Measurements from ENCODE around the gene IL15. TPM values are rescaled to one million over a fixed set of nuclear protein-coding genes. Genes with fewer than 3 reads are reported as not detected.

IL15 gene
- total and polyA plus RNA-seq, 4 donors = 0.93 to 2.0 (median 1.5) TPM

DNA sequence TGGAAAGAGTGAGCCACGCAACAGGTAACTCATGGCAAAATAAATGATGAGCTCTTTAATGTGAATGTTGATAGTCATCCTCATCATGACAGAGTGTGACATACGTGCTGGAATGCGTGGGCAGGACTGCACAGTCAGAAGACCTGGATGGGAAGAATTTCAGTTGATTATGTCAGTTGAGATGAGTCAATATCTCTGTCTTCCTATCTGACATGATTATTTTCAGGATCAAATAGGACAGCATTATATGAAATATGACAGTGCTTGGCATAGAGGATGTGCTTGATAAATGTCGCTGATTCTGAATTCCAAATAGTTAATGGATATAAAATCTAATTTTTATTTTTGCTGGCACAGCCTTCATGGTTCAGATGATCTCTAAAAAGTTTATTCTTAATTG, 95.1 kb downstream of the IL15 start:
- no peaks in the 10 kb centered on the region for H3K9me3 ChIP-seq (ENCODE audit: control insufficient read depth in 4 of 4, low read length in 3 of 4)
- H3K4me3 ChIP-seq (ENCODE audit: low read depth in 1 of 3, low read length in 3 of 3) = no peak overlapping the region
- 94% methylated on average over 4 of the region's 4 CpGs for WGBS
- H3K27me3 ChIP-seq (ENCODE audit: control insufficient read depth in 4 of 4, insufficient read depth in 4 of 4, low read length in 3 of 4) = no peaks in the 10 kb centered on the region
- no peak overlapping the region for H3K27ac ChIP-seq (ENCODE audit: low read depth in 1 of 2, low read length in 2 of 2)
- no peaks in the 10 kb centered on the region for H3K4me1 ChIP-seq (ENCODE audit: control insufficient read depth in 4 of 4, insufficient read depth in 4 of 4, low read length in 3 of 4)
- H3K9ac ChIP-seq (ENCODE audit: low read depth in 1 of 2, low read length in 2 of 2) = no peak overlapping the region
- no peak for TF ChIP-seq TAF1 (conservative IDR thresholded peaks at IDR 0.05)
- TF ChIP-seq JUND (IDR thresholded peaks at IDR 0.05) = no peak
- TF ChIP-seq FOXA2 (IDR thresholded peaks at IDR 0.05) = no peak
- TF ChIP-seq YY1 (IDR thresholded peaks at IDR 0.05) = no peak
- TF ChIP-seq NR2F2 (IDR thresholded peaks at IDR 0.05) = no peak
- no peak for TF ChIP-seq ZBTB33 (IDR thresholded peaks at IDR 0.05)
- no peak for TF ChIP-seq GABPA (IDR thresholded peaks at IDR 0.05 in 1 of 2, conservative IDR thresholded peaks at IDR 0.05 in 1 of 2)
- TF ChIP-seq EGR1 (IDR thresholded peaks at IDR 0.05; ENCODE audit: low read depth in 2 of 2) = no peak
- TF ChIP-seq, protein P1, sequence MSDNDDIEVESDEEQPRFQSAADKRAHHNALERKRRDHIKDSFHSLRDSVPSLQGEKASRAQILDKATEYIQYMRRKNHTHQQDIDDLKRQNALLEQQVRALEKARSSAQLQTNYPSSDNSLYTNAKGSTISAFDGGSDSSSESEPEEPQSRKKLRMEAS (IDR thresholded peaks at IDR 0.05) = no peak
- TF ChIP-seq SP1 (IDR thresholded peaks at IDR 0.05) = no peak
- H3K36me3 ChIP-seq (ENCODE audit: control insufficient read depth in 4 of 4, insufficient read depth in 3 of 4, low read depth in 1 of 4, low read length in 3 of 4) = peaks cover 0 to 4% (median 4%) of the 10 kb centered on the region in 4 donors
- DNase-seq (ENCODE audit: low spot score) = no peak

GRCh38 chr4:141739636-141740035, 103.3 kb downstream of the IL15 start:
- Histone ChIP-seq H3K36me3 (ENCODE audit: control insufficient read depth in 4 of 4, insufficient read depth in 3 of 4, low read depth in 1 of 4, low read length in 3 of 4) (no peaks in the 10 kb centered on the region), H3K9me3 (ENCODE audit: control insufficient read depth in 4 of 4, low read length in 3 of 4) (peaks cover 0 to 6% (median 2%) of the 10 kb centered on the region in 4 donors), H3K4me3 (ENCODE audit: low read depth in 1 of 3, low read length in 3 of 3) (no peak overlapping the region), H3K27me3 (ENCODE audit: control insufficient read depth in 4 of 4, insufficient read depth in 4 of 4, low read length in 3 of 4) (no peaks in the 10 kb centered on the region), H3K27ac (ENCODE audit: low read depth in 1 of 2, low read length in 2 of 2) (no peak overlapping the region), H3K4me1 (ENCODE audit: control insufficient read depth in 4 of 4, insufficient read depth in 4 of 4, low read length in 3 of 4) (no peaks in the 10 kb centered on the region), H3K9ac (ENCODE audit: low read depth in 1 of 2, low read length in 2 of 2) (no peak overlapping the region)
- TF ChIP-seq ZBTB33 (IDR thresholded peaks at IDR 0.05) = no peak
- no peak for DNase-seq (ENCODE audit: low spot score)

- Histone ChIP-seq H3K4me3 (ENCODE audit: low read depth in 1 of 3, low read length in 3 of 3) (no peak overlapping the region), H3K9me3 (ENCODE audit: control insufficient read depth in 4 of 4, low read length in 3 of 4) (peaks cover 0 to 4% (median under 1%) of the 10 kb centered on the region in 4 donors), H3K27me3 (ENCODE audit: control insufficient read depth in 4 of 4, insufficient read depth in 4 of 4, low read length in 3 of 4) (no peaks in the 10 kb centered on the region), H3K36me3 (ENCODE audit: control insufficient read depth in 4 of 4, insufficient read depth in 3 of 4, low read depth in 1 of 4, low read length in 3 of 4) (no peaks in the 10 kb centered on the region), H3K9ac (ENCODE audit: low read depth in 1 of 2, low read length in 2 of 2) (no peak overlapping the region), H3K27ac (ENCODE audit: low read depth in 1 of 2, low read length in 2 of 2) (no peak overlapping the region), H3K4me1 (ENCODE audit: control insufficient read depth in 4 of 4, insufficient read depth in 4 of 4, low read length in 3 of 4) (no peaks in the 10 kb centered on the region)
- DNase-seq (ENCODE audit: low spot score) = no peak
- WGBS = 79% methylated on average over 1 of the region's 1 CpG
- TF ChIP-seq ZBTB33 (IDR thresholded peaks at IDR 0.05) (no peak), RXRA (IDR thresholded peaks at IDR 0.05) (no peak), TAF1 (conservative IDR thresholded peaks at IDR 0.05) (no peak), SP1 (IDR thresholded peaks at IDR 0.05) (no peak), HNF4A (conservative IDR thresholded peaks at IDR 0.05) (no peak), JUND (IDR thresholded peaks at IDR 0.05) (no peak), NR2F2 (IDR thresholded peaks at IDR 0.05) (no peak), ATF3 (IDR thresholded peaks at IDR 0.05) (no peak), YY1 (IDR thresholded peaks at IDR 0.05) (no peak)
- TF ChIP-seq, protein P1 (IDR thresholded peaks at IDR 0.05) = no peak
- TF ChIP-seq, protein P2, sequence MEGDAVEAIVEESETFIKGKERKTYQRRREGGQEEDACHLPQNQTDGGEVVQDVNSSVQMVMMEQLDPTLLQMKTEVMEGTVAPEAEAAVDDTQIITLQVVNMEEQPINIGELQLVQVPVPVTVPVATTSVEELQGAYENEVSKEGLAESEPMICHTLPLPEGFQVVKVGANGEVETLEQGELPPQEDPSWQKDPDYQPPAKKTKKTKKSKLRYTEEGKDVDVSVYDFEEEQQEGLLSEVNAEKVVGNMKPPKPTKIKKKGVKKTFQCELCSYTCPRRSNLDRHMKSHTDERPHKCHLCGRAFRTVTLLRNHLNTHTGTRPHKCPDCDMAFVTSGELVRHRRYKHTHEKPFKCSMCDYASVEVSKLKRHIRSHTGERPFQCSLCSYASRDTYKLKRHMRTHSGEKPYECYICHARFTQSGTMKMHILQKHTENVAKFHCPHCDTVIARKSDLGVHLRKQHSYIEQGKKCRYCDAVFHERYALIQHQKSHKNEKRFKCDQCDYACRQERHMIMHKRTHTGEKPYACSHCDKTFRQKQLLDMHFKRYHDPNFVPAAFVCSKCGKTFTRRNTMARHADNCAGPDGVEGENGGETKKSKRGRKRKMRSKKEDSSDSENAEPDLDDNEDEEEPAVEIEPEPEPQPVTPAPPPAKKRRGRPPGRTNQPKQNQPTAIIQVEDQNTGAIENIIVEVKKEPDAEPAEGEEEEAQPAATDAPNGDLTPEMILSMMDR (IDR thresholded peaks at IDR 0.05; ENCODE audit: low read depth, low read length, missing input control) = no peak
These were observed 109.6 kb downstream of the IL15 start for GRCh38 chr4:141746026-141746425.
